Measurements from ENCODE around the gene MZT2A.
"Not testable (repeated sequence)": the region's sequence is repeated elsewhere in the genome, so short reads cannot be mapped to it uniquely, and the experiment has no call there.

The MZT2A gene

GRCh38 chr2:131509615-131510014, 17.4 kb upstream of the MZT2A start:
- no peak for ATAC-seq (ENCODE audit: low read depth)
- no peak overlapping the region for H3K27ac ChIP-seq (ENCODE audit: poor library complexity, severe bottlenecking)
- H3K27me3 ChIP-seq (ENCODE audit: insufficient read depth, poor library complexity, severe bottlenecking) = no peaks in the 10 kb centered on the region
- no peaks in the 10 kb centered on the region for H3K9me3 ChIP-seq (ENCODE audit: severe bottlenecking)
- TF ChIP-seq, protein P1, sequence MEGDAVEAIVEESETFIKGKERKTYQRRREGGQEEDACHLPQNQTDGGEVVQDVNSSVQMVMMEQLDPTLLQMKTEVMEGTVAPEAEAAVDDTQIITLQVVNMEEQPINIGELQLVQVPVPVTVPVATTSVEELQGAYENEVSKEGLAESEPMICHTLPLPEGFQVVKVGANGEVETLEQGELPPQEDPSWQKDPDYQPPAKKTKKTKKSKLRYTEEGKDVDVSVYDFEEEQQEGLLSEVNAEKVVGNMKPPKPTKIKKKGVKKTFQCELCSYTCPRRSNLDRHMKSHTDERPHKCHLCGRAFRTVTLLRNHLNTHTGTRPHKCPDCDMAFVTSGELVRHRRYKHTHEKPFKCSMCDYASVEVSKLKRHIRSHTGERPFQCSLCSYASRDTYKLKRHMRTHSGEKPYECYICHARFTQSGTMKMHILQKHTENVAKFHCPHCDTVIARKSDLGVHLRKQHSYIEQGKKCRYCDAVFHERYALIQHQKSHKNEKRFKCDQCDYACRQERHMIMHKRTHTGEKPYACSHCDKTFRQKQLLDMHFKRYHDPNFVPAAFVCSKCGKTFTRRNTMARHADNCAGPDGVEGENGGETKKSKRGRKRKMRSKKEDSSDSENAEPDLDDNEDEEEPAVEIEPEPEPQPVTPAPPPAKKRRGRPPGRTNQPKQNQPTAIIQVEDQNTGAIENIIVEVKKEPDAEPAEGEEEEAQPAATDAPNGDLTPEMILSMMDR (IDR thresholded peaks at IDR 0.05; ENCODE audit: poor library complexity, severe bottlenecking) = no peak
- H3K36me3 ChIP-seq (ENCODE audit: low read depth) = no peaks in the 10 kb centered on the region; the same call in 1 of the 2 replicates
- DNase-seq (ENCODE audit: low spot score) = no peak
- H3K4me3 ChIP-seq (ENCODE audit: severe bottlenecking) = no peak overlapping the region
- H3K4me1 ChIP-seq (ENCODE audit: insufficient read depth, poor library complexity, severe bottlenecking) = no peaks in the 10 kb centered on the region

DNA sequence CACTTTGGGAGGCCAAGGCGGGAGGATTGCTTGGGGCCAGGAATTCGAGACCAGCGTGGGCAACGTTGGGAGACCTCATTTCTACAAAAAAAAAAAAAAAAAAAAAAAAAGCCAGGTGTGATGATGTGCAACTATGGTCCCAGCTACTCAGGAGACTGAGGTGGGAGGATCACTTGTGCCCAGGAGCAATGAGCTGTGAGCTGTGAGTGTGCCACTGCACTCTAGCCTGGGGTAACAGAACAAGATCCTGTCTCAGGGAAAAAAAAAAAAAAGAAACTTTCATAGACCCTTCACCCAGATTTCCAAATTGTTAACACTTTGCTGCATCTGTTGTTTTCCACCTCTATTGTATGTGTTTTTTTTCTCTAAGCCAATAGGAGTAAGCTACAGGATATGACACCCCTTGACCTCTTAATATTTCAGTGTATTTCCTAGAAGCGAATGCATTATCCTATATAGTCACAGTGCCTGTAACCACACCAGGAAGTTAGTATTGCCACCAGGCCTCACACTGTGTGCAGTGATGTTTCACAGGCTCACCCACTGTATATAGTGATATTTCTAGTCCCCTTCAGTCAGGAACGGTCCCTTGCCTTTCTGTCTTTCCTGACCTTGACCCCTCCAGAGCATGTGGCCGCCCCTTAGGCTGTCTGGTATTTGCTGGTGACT, 12.0 kb upstream of the MZT2A start:
- not testable (repeated sequence) for ATAC-seq (ENCODE audit: low read depth); H3K9me3 ChIP-seq (ENCODE audit: severe bottlenecking); H3K4me1 ChIP-seq (ENCODE audit: insufficient read depth, poor library complexity, severe bottlenecking); DNase-seq (ENCODE audit: low spot score); H3K36me3 ChIP-seq (ENCODE audit: low read depth); H3K27me3 ChIP-seq (ENCODE audit: insufficient read depth, poor library complexity, severe bottlenecking); H3K27ac ChIP-seq (ENCODE audit: poor library complexity, severe bottlenecking); H3K4me3 ChIP-seq (ENCODE audit: severe bottlenecking)

DNA sequence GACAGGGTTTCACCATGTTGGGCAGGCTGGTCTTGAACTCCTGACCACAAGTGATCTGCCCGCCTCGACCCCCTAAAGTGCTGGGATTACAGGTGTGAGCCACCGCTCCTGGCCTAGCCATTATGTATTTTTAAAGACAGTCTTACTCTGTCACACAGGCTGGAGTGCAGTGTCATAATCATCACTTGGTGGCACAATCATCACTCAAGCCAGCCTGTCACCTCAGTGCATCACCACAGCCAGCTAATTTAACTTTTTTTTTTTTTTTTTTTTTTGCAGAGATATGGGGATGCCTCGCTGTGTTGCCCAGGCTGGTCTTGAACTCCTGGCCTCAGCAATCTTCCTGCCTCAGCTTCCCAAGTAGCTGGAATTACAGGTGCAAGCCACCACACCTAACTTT, 11.4 kb upstream of the MZT2A start:
- not testable (repeated sequence) for H3K36me3 ChIP-seq (ENCODE audit: low read depth); H3K27ac ChIP-seq (ENCODE audit: poor library complexity, severe bottlenecking); H3K4me1 ChIP-seq (ENCODE audit: insufficient read depth, poor library complexity, severe bottlenecking); H3K9me3 ChIP-seq (ENCODE audit: severe bottlenecking); H3K27me3 ChIP-seq (ENCODE audit: insufficient read depth, poor library complexity, severe bottlenecking); DNase-seq (ENCODE audit: low spot score); ATAC-seq (ENCODE audit: low read depth); H3K4me3 ChIP-seq (ENCODE audit: severe bottlenecking)

DNA sequence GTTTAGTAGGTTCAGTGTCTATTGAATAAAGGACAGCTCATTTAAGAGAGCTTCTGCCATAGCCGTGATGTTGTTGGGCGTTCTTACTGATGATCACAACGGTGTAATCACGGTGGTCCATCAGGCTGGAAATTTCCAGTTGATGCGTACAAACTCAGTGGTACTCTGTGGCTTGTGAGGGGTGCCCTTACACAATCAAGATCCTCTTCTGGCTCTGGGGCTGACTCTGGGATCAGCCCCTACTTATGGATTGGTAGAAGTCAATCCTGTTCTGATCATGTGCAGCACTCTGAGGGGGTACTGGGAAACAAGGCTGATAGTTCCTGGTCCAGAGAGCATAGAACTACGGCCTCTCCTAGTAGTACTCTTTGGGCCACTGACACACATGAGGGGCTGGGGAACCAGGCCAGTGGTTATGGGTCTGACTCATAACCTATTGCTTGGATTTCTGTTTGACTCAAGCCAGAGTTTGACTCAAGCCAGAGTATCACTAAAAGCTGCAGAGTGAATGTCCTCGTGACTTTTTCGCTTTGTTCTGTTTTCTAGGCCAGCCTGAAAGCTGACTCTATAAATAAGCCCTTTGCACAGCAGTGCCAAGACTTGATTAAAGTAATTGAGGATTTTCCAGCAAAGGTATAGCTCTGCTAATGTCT, 6.2 kb upstream of the MZT2A start:
- H3K27me3 ChIP-seq (ENCODE audit: insufficient read depth, poor library complexity, severe bottlenecking); H3K9me3 ChIP-seq (ENCODE audit: severe bottlenecking); ATAC-seq (ENCODE audit: low read depth); H3K36me3 ChIP-seq (ENCODE audit: low read depth); H3K27ac ChIP-seq (ENCODE audit: poor library complexity, severe bottlenecking); H3K4me1 ChIP-seq (ENCODE audit: insufficient read depth, poor library complexity, severe bottlenecking); H3K4me3 ChIP-seq (ENCODE audit: severe bottlenecking); DNase-seq (ENCODE audit: low spot score): not testable (repeated sequence)

DNA sequence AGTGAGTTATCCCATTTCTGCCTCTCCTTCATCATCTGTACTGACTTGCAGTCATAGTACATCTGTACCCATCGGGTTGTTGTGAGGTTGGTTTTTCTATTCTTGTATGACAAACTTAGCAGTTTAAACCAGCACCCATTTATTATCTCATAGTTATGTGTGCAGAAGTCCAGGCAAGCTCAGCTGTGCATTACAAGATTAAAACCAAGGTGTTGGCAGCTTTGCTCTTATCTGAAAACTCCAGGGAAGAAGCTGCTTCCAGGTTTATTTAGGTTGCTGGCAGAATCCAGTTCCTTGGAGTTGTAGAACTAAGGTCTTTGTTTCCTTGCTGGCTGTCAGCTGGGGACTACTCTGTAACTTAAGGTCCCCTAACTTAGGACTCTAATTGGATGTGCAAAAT, 3.3 kb upstream of the MZT2A start:
- H3K4me1 ChIP-seq (ENCODE audit: insufficient read depth, poor library complexity, severe bottlenecking); H3K4me3 ChIP-seq (ENCODE audit: severe bottlenecking); ATAC-seq (ENCODE audit: low read depth); H3K27ac ChIP-seq (ENCODE audit: poor library complexity, severe bottlenecking); H3K36me3 ChIP-seq (ENCODE audit: low read depth); H3K9me3 ChIP-seq (ENCODE audit: severe bottlenecking); H3K27me3 ChIP-seq (ENCODE audit: insufficient read depth, poor library complexity, severe bottlenecking); DNase-seq (ENCODE audit: low spot score): not testable (repeated sequence)

DNA sequence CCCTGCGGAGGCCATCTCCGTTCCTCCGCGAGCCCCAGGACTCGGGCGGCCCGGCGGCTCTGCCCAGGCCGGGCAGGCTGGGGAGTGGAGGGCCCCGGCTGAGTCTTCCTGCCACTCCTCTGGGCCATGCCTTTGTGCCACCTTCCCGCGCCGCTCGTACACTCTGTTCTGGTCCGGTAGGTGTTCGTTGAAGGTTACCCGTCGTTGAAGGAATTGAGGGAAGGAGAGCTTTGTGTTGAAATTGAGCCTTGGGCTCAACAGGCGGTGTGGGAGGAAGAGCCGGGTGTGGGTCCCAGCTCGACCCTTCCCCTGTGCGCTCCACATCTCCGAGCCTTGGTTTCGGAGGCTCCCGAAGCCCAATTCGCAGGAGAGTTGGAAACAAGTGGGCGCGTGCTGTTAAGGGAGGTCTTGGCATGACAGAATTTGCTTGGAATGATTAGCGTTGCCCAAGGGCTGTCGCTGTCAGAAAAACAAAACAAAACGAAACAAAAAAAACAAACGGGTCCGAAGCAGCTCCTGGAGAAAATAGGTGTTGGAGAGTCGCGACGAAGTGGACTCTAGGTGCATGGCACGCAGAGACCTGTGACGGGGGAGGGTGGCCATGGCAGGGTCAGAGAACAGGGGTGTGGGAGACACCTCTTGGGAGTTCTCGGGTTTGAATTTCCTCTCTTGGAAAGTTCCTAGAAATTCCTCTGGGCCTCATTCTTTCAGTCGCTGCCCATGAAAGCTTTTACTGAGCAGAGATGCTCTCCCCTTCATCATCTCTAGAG, 1.2 kb upstream of the MZT2A start:
- no peak for DNase-seq (ENCODE audit: low spot score)
- Histone ChIP-seq H3K9me3 (ENCODE audit: severe bottlenecking) (no peaks in the 10 kb centered on the region), H3K27ac (ENCODE audit: poor library complexity, severe bottlenecking) (peak overlapping the region; percentile 59), H3K27me3 (ENCODE audit: insufficient read depth, poor library complexity, severe bottlenecking) (no peaks in the 10 kb centered on the region), H3K4me3 (ENCODE audit: severe bottlenecking) (peak overlapping the region; percentile 91), H3K4me1 (ENCODE audit: insufficient read depth, poor library complexity, severe bottlenecking) (no peaks in the 10 kb centered on the region), H3K36me3 (ENCODE audit: low read depth) (peaks cover 13% of the 10 kb centered on the region)
- peak; percentile 28 for ATAC-seq (ENCODE audit: low read depth)
- TF ChIP-seq, protein P1 (IDR thresholded peaks at IDR 0.05; ENCODE audit: poor library complexity, severe bottlenecking) = no peak

All from RWPE2 (cell line).